Activated CD4-positive, alpha-beta T cell treated with anti-CD3 and anti-CD28 coated beads, Interleukin-2, amount 10 ng/mL, durations not matched to agents 24 days and 14 days (primary cell): ENCODE data around the gene GPBP1. TPM values are rescaled to one million over a fixed set of nuclear protein-coding genes. Genes with fewer than 3 reads are reported as not detected.

ENCODE experiments used
- total RNA-seq: library from RNA; stranded (reverse); gene quantifications from 2 replicates; pipeline ENCODE4 v1.2.3, GENCODE V29; 2022

GPBP1 gene
- total RNA-seq, 1 donor from 2014 or later = 86.7 TPM

Other genes with a start within 250 kb of the GPBP1 start
- gene MIER3, start 221.9 kb upstream of the GPBP1 start, total RNA-seq = 35.4 and 37.6 TPM in 2 replicates